Vagina (tissue), 2 donors: Measurements from ENCODE around the gene MIAT. TPM values are rescaled to one million over a fixed set of nuclear protein-coding genes. Genes with fewer than 3 reads are reported as not detected.

ENCODE experiments used
- DNase-seq, 2 donors: peaks; one replicate each; pipeline ENCODE4 v3.0.0-alpha.2; 2017; ENCODE audit errors: extremely low spot score in 2 of 2
- H3K27ac ChIP-seq: fragments of 200-600 bp; sonication (generic); one replicate; pipeline ENCODE4 v1.5.1; 2019
- H3K27me3 ChIP-seq: fragments of 200-600 bp; sonication (generic); one replicate; pipeline ENCODE4 v1.5.1; 2019
- H3K36me3 ChIP-seq, 2 donors: fragments of 200-600 bp; sonication (generic); one replicate each; pipeline ENCODE4 v1.5.1; 2017 to 2019
- H3K4me1 ChIP-seq: fragments of 200-600 bp; sonication (generic); one replicate; pipeline ENCODE4 v1.5.1; 2019
- H3K4me3 ChIP-seq, 2 donors: fragments of 200-600 bp; sonication (generic); 1 replicate in 1 of 2; 2 replicates in 1 of 2; pipeline ENCODE4 v1.5.1; 2016 to 2019
- H3K9me3 ChIP-seq: fragments of 200-600 bp; sonication (generic); one replicate; pipeline ENCODE4 v1.5.1; 2019
- POLR2A ChIP-seq, 2 donors: fragments of 450-650 bp; IDR thresholded peaks; one replicate each; pipeline ENCODE4 v1.6.1; 2017; ENCODE audit warnings: antibody characterized with exemption in 2 of 2, mild to moderate bottlenecking in 2 of 2, moderate library complexity in 2 of 2
- POLR2AphosphoS5 ChIP-seq, 2 donors: sonication (generic); formaldehyde crosslinking; IDR thresholded peaks; one replicate each; pipeline ENCODE4 v1.9.0; 2017; ENCODE audit warnings: antibody characterized with exemption in 2 of 2, mild to moderate bottlenecking in 2 of 2, low read depth in 1 of 2; ENCODE audit not compliant: insufficient read depth in 1 of 2
- intact Hi-C: fragments of 100-400 bp; cut with DNase I; formaldehyde crosslinking; loops from one replicate; pipeline ENCODE4 v1.15.1; 2023
- total RNA-seq: library from RNA; depleted of rRNA; stranded (reverse); fragments of >200 nt; gene quantifications from one replicate; pipeline ENCODE4 v1.2.3, GENCODE V29; 2016
- TF ChIP-seq, protein P1 (sequence below), 3 experiments: fragments of 450-650 bp in 2 of 3; fragments of 200-600 bp in 1 of 3; sonication (generic) in 1 of 3; IDR thresholded peaks; one replicate each; pipeline ENCODE4 v1.5.1; 2017 to 2019; ENCODE audit warnings: antibody characterized with exemption in 3 of 3, mild to moderate bottlenecking in 2 of 3, moderate library complexity in 2 of 3

MIAT gene
- total RNA-seq, 1 donor from 2014 or later: 2.7 TPM

DNA sequence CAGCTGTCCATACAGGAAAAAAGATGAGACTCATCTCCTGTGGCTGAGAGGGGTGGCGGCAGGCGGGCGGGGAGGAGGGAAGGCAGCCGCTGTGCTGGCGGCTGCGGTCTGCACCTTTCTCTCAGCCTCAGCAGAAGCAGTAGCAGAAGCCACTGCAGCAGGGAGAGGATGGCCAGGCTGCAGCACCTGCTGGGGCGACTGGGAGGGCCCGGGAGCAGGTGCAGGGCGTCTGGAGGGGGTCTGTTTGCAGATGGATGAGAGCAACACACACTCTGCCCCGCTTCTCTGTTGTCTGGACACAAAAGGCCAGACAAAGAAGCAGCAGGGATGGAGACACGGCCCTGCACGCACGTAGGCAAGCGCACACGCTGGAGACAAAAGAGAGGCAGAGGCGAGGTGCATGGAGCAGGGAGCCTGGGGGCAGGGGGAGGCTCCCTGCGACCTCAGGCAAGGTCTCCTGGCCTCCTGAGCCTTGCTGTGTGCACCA is 9.3 kb upstream of the MIAT start:
- no peaks in the 10 kb centered on the region for H3K36me3 ChIP-seq
- H3K27ac ChIP-seq: no peak overlapping the region
- H3K4me3 ChIP-seq: no peak overlapping the region
- no peaks in the 10 kb centered on the region for H3K27me3 ChIP-seq
- intact Hi-C loops: no loop called here
- peaks cover 12% of the 10 kb centered on the region for H3K4me1 ChIP-seq
- no peak for TF ChIP-seq POLR2AphosphoS5 (IDR thresholded peaks at IDR 0.05; ENCODE audit: insufficient read depth in 1 of 2, low read depth in 1 of 2)
- TF ChIP-seq POLR2A (IDR thresholded peaks at IDR 0.05): no peak
- TF ChIP-seq, protein P1, sequence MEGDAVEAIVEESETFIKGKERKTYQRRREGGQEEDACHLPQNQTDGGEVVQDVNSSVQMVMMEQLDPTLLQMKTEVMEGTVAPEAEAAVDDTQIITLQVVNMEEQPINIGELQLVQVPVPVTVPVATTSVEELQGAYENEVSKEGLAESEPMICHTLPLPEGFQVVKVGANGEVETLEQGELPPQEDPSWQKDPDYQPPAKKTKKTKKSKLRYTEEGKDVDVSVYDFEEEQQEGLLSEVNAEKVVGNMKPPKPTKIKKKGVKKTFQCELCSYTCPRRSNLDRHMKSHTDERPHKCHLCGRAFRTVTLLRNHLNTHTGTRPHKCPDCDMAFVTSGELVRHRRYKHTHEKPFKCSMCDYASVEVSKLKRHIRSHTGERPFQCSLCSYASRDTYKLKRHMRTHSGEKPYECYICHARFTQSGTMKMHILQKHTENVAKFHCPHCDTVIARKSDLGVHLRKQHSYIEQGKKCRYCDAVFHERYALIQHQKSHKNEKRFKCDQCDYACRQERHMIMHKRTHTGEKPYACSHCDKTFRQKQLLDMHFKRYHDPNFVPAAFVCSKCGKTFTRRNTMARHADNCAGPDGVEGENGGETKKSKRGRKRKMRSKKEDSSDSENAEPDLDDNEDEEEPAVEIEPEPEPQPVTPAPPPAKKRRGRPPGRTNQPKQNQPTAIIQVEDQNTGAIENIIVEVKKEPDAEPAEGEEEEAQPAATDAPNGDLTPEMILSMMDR (IDR thresholded peaks at IDR 0.05): no peak
- DNase-seq: no peak
- no peaks in the 10 kb centered on the region for H3K9me3 ChIP-seq

DNA sequence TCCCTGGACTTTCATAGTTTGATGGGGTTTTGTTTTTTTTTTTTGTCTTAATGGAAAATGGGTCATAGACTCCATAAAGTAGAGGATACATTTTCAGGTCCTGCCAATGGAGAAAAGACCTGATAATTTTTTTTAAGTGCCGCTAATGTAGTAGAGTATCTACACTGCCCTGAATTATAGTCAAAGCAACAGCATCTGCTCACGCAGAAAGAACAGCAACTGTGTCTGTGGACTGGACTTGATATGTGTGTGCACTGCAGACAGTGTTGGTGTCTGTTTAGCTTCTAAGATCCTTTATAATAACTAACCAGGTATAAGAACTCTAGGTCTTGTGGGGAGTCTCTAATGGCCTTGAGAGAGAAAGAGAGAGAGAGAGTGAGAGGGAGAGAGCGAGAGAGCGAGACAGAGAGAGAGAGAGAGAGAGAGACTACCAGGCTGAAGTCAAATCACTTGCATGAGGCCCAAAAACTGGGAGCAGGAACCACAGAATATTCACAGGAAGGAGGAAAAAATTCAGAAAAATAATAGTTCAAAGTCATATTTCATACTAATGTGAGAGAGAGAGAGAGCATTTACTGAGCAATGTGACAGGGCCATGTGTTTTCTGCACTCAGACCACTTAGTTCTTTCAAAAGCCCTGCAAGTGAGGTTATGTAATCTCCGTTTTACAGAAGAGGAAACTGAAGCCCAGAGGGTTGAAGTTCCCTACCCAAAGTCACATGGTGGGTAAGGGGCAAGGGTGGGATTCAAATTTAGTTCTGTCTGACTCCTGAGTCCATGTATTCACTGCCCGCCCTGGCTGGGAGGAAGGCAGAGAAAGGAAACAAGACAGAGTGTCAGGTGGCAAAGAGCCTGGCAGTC is 8.6 kb upstream of the MIAT start:
- TF ChIP-seq POLR2AphosphoS5 (IDR thresholded peaks at IDR 0.05; ENCODE audit: insufficient read depth in 1 of 2, low read depth in 1 of 2) (no peak), POLR2A (IDR thresholded peaks at IDR 0.05) (no peak)
- TF ChIP-seq, protein P1 (IDR thresholded peaks at IDR 0.05): no peak
- H3K9me3 ChIP-seq: no peaks in the 10 kb centered on the region
- no peak overlapping the region for H3K27ac ChIP-seq
- no peak overlapping the region for H3K4me3 ChIP-seq
- intact Hi-C loops: no loop called here
- no peaks in the 10 kb centered on the region for H3K36me3 ChIP-seq
- DNase-seq: no peak
- no peaks in the 10 kb centered on the region for H3K27me3 ChIP-seq
- peaks cover 12% of the 10 kb centered on the region for H3K4me1 ChIP-seq

DNA sequence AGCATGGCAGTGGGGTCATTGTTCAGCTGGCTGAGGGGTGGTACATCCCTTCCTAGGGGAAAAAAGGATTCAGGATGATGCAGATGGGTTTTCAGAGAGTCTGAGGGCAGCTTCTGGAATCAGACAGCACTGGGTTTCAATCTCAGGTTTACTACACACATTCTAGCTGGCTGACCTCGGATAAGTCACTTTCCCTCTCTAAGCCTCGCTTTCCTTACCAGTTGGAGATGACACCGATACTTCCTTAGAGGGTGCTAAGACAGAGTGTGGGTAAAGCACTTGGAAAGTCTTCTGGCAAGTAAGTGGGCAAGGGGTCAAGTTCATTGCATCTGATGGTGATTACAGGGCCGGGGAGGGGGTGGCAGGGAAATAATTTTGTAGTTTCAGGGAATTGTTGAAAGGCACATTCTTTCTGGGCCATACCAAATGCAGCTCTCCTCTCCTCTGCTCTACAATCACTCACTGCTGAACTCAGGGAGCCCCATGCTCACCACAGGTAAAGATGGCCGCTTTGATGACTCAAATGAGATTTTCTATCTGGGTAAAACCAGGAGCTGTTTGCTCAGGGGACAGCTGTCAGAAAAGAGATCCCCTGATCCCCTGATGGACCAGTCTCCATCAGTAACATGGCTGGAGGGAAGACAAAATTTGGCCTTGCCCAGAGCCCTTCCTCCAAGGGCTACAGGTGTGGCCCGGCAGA is 6.5 kb upstream of the MIAT start:
- Histone ChIP-seq H3K27me3 (no peaks in the 10 kb centered on the region), H3K9me3 (no peaks in the 10 kb centered on the region), H3K27ac (no peak overlapping the region), H3K36me3 (no peaks in the 10 kb centered on the region), H3K4me3 (no peak overlapping the region), H3K4me1 (no peaks in the 10 kb centered on the region)
- no peak for DNase-seq
- TF ChIP-seq, protein P1 (IDR thresholded peaks at IDR 0.05): no peak
- TF ChIP-seq POLR2A (IDR thresholded peaks at IDR 0.05): no peak
- no peak for TF ChIP-seq POLR2AphosphoS5 (IDR thresholded peaks at IDR 0.05; ENCODE audit: insufficient read depth in 1 of 2, low read depth in 1 of 2)
- intact Hi-C loops: no loop called here

DNA sequence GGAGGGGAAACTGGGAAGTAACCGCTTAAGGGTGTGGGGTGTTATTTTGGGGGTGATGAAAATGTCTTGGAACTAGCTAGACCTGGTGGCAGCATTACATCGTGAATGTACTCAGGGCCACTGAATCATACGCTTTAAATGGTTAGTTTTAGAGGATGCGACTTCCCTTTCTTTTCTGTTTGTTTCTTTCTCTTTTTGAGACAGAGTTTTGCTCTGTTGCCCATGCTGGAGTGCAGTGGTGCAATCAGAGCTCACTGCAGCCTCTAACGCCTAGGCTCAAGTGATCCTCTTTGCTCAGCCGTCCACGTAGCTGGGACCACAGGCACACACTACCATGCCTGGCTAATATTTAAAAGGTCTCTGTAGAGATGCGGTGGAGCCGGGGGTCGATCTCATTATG is 5.6 kb upstream of the MIAT start:
- H3K36me3 ChIP-seq: no peaks in the 10 kb centered on the region
- intact Hi-C loops: no loop called here
- no peaks in the 10 kb centered on the region for H3K4me1 ChIP-seq
- peaks cover 1% of the 10 kb centered on the region for H3K27me3 ChIP-seq
- no peak for DNase-seq
- no peaks in the 10 kb centered on the region for H3K9me3 ChIP-seq
- H3K4me3 ChIP-seq: no peak overlapping the region
- H3K27ac ChIP-seq: no peak overlapping the region
- TF ChIP-seq, protein P1 (IDR thresholded peaks at IDR 0.05): no peak
- TF ChIP-seq POLR2AphosphoS5 (IDR thresholded peaks at IDR 0.05; ENCODE audit: insufficient read depth in 1 of 2, low read depth in 1 of 2): no peak
- no peak for TF ChIP-seq POLR2A (IDR thresholded peaks at IDR 0.05)
